Muscle layer of duodenum (tissue), 2 donors: ENCODE data around the gene UBE2H.

ENCODE experiments used
- H3K27ac ChIP-seq: one replicate; pipeline ENCODE4 v1.7.0; 2013; ENCODE audit warnings: mild to moderate bottlenecking, low read length
- H3K27me3 ChIP-seq: one replicate; pipeline ENCODE4 v1.7.0; 2013; ENCODE audit warnings: low read depth, mild to moderate bottlenecking, control low read depth, low read length
- H3K36me3 ChIP-seq, 2 donors: one replicate each; pipeline ENCODE4 v1.7.0; 2013; ENCODE audit warnings: low read length in 2 of 2, control low read depth in 1 of 2, mild to moderate bottlenecking in 1 of 2; ENCODE audit not compliant: insufficient read depth in 2 of 2, control insufficient read depth in 1 of 2
- H3K4me1 ChIP-seq, 2 donors: one replicate each; pipeline ENCODE4 v1.7.0; 2013; ENCODE audit warnings: low read length in 2 of 2, mild to moderate bottlenecking in 2 of 2, control low read depth in 1 of 2, moderate library complexity in 1 of 2; ENCODE audit not compliant: insufficient read depth in 2 of 2, control insufficient read depth in 1 of 2
- H3K4me3 ChIP-seq, 2 donors: one replicate each; pipeline ENCODE4 v1.7.0; 2013; ENCODE audit warnings: low read length in 2 of 2, low read depth in 1 of 2, mild to moderate bottlenecking in 1 of 2
- H3K9me3 ChIP-seq, 2 donors: one replicate each; pipeline ENCODE4 v1.7.0; 2013; ENCODE audit warnings: low read length in 2 of 2, control low read depth in 1 of 2, mild to moderate bottlenecking in 1 of 2; ENCODE audit not compliant: control insufficient read depth in 1 of 2
- donor health status: healthy.

The UBE2H gene

DNA sequence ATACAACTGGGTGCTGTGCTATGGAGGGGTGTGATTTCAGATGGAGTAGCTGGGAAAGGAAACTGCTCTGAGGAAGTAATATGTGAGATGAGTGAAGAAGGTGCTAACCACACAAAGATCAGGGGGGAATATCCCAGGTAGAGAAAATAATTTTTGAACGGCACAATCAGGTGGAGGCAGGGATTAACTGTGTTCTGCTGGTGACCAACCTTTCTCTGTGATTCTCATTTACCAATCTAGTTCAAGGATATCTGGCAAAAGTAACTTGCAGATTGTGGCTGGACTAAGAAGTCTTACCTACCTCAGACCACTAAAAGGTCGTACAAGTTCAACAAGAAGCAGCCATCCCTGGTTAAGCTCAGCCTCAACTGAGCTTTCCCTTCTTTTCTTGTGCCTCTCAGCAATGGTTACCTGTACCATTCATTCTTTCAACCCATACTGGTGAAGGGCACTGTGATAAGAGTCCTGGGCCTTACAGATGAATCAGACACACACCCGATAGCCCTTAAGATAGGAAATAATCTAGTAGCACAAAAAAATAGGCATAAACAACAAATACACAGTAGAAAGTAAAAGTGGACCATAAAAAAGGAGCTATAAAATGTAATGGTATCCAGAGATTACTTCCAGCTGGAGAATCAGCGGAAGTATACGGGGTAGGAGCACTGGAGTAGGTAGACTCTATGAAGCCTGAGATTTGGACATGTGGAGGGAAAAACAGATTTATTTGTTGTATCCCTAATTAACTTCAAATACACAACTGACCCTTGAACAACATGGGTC lies 96.6 kb downstream of the UBE2H start:
- H3K4me3 ChIP-seq: no peak overlapping the region
- no peaks in the 10 kb centered on the region for H3K36me3 ChIP-seq
- no peaks in the 10 kb centered on the region for H3K27me3 ChIP-seq
- H3K4me1 ChIP-seq: peaks cover 12 to 27% of the 10 kb centered on the region in 2 donors
- H3K9me3 ChIP-seq: no peaks in the 10 kb centered on the region
- H3K27ac ChIP-seq: no peak overlapping the region

DNA sequence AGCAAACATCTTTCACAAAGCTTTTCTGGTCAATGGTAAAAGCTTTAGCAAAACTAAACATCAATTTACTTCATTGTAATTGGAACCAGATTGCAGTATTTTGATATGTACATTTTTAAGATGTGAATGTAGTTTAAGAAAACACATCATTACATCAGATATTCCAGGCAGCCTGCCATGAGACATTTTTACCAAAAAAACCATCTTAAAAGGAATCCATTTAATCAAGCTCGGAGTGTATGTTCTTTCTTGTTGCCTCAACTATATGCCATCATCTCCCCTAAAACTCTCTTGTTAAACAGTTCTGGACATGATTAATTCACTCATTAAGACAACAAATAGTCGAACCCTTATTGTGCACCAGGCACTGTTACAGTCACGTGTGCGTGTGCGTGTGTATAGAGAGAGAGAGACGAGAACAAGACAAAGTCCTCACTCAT lies 97.5 kb downstream of the UBE2H start:
- H3K27ac ChIP-seq: no peak overlapping the region

DNA sequence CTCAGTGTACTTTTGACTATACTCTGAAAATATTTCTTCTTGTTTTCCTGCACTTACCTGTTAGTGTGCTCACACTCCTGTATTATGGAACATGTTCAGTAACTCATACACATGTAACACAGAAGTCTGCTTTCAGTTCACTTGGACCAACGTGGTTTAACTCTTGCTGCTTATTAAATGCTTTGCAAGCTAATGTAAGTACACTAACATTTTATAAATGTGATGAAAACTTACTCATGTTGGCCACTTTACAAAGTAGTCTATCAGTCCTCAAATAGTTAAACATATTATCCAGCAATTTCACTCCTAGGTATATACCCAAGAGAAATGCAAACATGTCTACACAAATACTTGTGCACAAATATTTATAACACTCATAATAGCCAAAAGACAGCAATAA lies 98.4 kb downstream of the UBE2H start:
- Histone ChIP-seq H3K4me1 (peaks cover 8 to 21% of the 10 kb centered on the region in 2 donors), H3K9me3 (no peaks in the 10 kb centered on the region), H3K27me3 (no peaks in the 10 kb centered on the region), H3K4me3 (no peak overlapping the region), H3K27ac (no peak overlapping the region), H3K36me3 (no peaks in the 10 kb centered on the region)

More for the DNA sequence above, 97.5 kb downstream of the UBE2H start:
- Histone ChIP-seq H3K9me3 (no peaks in the 10 kb centered on the region), H3K36me3 (no peaks in the 10 kb centered on the region), H3K4me1 (peaks cover 12 to 24% of the 10 kb centered on the region in 2 donors), H3K4me3 (no peak overlapping the region), H3K27me3 (no peaks in the 10 kb centered on the region)

DNA sequence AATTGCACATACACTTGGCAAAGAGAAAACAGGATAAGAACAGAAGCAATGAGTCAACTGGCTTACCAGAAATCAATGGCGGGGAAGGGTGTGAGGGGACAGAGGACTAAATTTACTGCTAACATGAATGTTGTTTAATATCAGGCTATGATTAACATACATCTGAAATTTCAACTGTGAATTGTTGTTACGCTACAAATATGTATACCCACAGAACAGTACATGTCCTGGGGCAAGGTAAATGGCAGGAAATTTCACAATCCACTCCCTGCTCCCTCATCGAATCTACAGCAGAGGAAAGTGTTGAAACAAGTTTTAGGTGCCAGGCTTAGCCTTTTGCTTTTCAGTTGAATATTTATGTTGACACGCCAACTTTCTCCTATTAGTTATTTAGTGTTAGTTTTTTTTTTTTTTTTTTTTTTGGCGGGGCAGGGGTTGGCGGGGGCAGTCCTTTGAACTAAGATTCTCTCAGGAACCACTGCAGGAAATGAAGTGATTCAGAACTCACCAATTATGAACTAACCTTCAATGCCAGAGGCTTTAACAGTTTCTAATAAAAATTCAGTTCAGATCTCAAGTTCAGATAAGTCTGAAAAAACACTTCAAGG lies 99.0 kb downstream of the UBE2H start:
- Histone ChIP-seq H3K4me1 (peaks cover 8 to 16% of the 10 kb centered on the region in 2 donors), H3K27ac (no peak overlapping the region), H3K36me3 (no peaks in the 10 kb centered on the region), H3K27me3 (no peaks in the 10 kb centered on the region), H3K4me3 (no peak overlapping the region), H3K9me3 (no peaks in the 10 kb centered on the region)

DNA sequence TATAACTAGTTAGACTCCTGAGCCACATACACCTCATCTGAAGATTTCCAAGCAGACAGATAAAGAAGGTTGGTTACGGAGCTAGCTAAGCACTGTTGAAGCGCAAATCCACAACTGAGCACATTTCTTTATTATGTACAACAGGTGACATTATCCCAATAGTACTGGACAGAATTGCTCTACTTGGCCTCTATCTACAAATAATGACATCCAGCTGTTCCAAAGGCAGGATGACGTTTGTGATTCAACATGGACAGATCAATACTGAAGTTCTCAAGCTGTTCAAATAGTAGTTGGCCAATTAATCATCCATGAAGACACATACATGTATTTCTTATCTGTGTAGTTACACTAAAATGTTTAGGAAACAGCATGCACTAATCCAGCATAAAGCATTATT lies 101.0 kb downstream of the UBE2H start:
- Histone ChIP-seq H3K27ac (no peak overlapping the region), H3K36me3 (no peaks in the 10 kb centered on the region), H3K4me1 (peaks cover 8 to 16% of the 10 kb centered on the region in 2 donors), H3K9me3 (no peaks in the 10 kb centered on the region), H3K4me3 (no peak overlapping the region), H3K27me3 (no peaks in the 10 kb centered on the region)

DNA sequence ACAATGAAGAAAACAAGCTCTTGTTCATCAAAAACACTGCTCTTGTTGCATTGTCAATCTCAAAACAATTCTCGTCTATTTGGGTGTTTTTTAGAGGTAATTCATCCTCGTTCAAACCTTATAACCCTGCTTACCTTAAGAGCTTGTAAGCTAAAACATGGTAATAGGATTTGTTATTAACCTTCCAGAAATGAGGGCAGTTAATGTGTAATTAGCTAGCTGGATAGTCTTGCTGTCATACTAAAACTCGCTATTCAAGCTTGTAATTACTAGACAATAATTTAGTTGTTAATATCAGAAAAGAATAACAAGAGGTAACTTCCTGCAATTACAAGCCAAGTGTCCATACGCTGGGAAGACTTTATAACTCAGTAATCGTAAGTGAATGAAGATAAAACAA lies 101.6 kb downstream of the UBE2H start:
- peak overlapping the region in 1 of 2 donors; percentile 1 for H3K4me3 ChIP-seq
- H3K36me3 ChIP-seq: no peaks in the 10 kb centered on the region
- no peaks in the 10 kb centered on the region for H3K27me3 ChIP-seq
- H3K9me3 ChIP-seq: no peaks in the 10 kb centered on the region
- H3K27ac ChIP-seq: no peak overlapping the region
- peaks cover 8 to 16% of the 10 kb centered on the region in 2 donors for H3K4me1 ChIP-seq

DNA sequence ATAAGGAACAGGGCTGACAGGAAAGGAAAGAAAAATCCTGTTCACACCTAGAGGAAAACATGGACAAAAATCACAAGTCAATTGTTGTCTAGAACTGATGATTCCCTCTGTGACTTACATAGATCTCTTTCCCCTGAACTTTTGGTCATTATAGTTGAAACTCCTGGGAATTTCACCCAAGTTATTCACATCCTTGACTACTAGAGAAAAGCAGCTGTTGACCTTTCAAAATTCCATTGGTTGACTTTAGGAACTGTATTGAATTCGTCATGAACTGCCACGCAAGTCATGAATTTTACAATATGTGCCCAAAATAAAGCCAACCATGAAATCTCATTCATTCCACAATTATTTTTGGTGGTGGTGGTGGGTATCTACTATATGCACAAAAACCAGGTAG lies 104.3 kb downstream of the UBE2H start:
- H3K4me3 ChIP-seq: no peak overlapping the region
- H3K36me3 ChIP-seq: no peaks in the 10 kb centered on the region
- peaks cover 0 to 13% of the 10 kb centered on the region in 2 donors for H3K4me1 ChIP-seq
- no peak overlapping the region for H3K27ac ChIP-seq
- H3K27me3 ChIP-seq: no peaks in the 10 kb centered on the region
- no peaks in the 10 kb centered on the region for H3K9me3 ChIP-seq

DNA sequence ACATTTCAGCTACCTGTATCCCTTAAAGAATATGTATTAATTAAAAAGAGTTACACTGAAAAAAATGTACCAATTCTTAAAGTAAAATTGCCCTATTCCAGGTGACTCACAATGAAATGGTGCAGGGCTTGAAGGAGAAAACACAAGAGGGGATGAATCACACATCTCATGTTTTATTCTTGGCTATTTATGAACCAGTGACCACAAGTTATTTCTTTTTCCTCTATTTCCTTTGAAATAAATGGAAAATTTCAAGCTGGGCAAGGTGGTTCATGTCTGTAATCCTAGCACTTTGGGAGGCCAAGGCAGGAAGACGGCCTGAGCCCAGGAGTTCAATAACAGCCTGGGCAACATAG lies 106.8 kb downstream of the UBE2H start:
- Histone ChIP-seq H3K36me3 (no peaks in the 10 kb centered on the region), H3K27me3 (no peaks in the 10 kb centered on the region), H3K9me3 (no peaks in the 10 kb centered on the region), H3K27ac (no peak overlapping the region), H3K4me3 (no peak overlapping the region), H3K4me1 (peaks cover 0 to 14% of the 10 kb centered on the region in 2 donors)

DNA sequence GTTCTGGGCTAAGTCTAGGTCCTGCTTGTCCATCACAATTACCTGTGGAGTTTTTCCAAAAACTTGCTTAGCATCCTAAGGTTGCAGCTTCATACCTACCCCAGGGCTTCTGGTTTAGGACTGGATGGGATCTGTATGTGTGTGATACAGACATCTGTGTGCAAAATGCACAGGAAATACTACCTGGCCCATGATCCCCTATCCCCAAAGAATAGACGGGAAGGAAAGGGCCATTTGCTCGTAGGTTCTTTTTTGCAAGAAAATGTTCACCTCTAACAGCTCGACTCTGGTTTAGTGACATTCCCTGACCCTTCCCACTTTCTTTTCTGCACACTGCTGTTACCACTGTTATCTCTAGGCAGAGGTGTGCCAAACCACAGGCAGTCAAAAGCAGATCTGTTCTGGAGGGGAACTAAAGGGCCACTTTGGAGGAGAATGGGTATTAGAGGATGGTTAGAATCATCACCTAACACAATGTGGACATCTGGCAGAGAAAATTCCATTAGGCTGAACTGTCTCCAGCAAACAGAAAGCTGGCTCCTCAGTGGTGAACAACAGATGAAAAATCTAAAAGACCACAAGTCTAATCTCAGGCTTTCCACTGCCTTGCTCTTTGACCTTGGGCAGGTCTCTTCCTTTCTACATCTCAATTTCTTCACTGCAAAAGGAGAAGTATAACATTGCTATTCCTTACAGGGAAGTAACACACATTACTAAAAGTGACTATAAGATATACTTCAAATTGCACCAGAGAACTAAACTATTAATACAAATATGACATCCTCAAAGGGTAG lies 107.4 kb downstream of the UBE2H start:
- no peaks in the 10 kb centered on the region for H3K27me3 ChIP-seq
- no peak overlapping the region for H3K27ac ChIP-seq
- H3K36me3 ChIP-seq: no peaks in the 10 kb centered on the region
- no peak overlapping the region for H3K4me3 ChIP-seq
- H3K9me3 ChIP-seq: no peaks in the 10 kb centered on the region
- peaks cover 0 to 20% of the 10 kb centered on the region in 2 donors for H3K4me1 ChIP-seq

DNA sequence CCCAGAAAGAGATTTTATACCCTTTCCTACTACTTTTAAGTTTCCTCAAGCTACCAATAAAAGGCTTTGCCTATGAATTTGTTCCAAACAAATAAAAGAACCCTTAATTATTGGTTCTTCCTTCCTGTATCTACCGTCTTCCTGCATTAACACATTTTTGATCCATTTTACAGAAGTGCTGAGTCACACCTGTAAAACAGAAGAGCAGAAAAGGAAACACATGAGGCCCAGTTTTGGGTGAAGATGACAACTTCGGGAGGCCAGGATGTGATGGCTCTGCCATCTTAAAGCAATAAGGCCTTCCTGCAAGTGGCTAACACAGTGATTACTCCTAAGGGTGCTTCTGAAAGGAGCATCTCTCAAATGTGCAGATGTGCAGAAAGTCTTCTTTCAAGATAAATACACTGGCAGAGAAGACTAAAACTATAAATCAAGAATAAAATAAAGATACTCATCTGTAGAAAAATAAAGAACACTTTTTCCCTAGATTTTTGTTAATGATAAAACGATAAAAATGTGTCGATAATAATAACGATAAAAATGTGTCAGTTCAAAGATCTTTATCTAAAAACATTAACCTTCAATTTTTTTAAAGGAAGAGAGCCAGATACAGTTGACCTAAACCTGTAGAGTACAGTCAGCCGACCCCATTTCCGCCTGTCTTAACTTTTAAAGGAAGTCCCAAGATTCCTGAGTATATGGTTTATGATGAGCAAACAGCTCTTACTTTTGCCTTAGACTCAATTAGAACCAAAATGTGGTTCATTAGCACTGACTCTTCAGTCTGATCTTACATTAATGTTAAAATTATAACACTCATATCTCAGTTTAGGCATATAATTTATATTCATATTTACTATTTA lies 108.6 kb downstream of the UBE2H start:
- peaks cover 0 to 22% of the 10 kb centered on the region in 2 donors for H3K4me1 ChIP-seq
- no peak overlapping the region for H3K4me3 ChIP-seq
- H3K27me3 ChIP-seq: no peaks in the 10 kb centered on the region
- no peaks in the 10 kb centered on the region for H3K36me3 ChIP-seq
- no peak overlapping the region for H3K27ac ChIP-seq
- no peaks in the 10 kb centered on the region for H3K9me3 ChIP-seq
